SK-N-SH treated with all-trans-retinoic acid at 6 μM for 48 hours (cell line): ENCODE results near the gene YIPF1.

Source experiments
- ARNTL ChIP-seq: fragments of 450-650 bp; formaldehyde crosslinking; IDR thresholded peaks from 2 replicates; pipeline ENCODE4 v1.5.0; 2020; ENCODE audit warnings: low read depth, mild to moderate bottlenecking, moderate library complexity, borderline replicate concordance
- ESRRG ChIP-seq: fragments of 250-450 bp; sonication (Bioruptor Pico); IDR thresholded peaks from 2 replicates; pipeline ENCODE4 v1.6.1; 2021; ENCODE audit warnings: mild to moderate bottlenecking
- PPARA ChIP-seq: fragments of 250-450 bp; sonication (Bioruptor Pico); IDR thresholded peaks from 2 replicates; pipeline ENCODE4 v1.5.0; 2020; ENCODE audit warnings: mild to moderate bottlenecking, borderline replicate concordance
- RARB ChIP-seq: fragments of 250-450 bp; sonication (Bioruptor Pico); IDR thresholded peaks from 2 replicates; pipeline ENCODE4 v1.8.0; 2021; ENCODE audit warnings: mild to moderate bottlenecking, moderate library complexity
- ZC3H10 ChIP-seq: fragments of 250-450 bp; sonication (Bioruptor Pico); IDR thresholded peaks from 2 replicates; pipeline ENCODE4 v1.5.1; 2021; ENCODE audit warnings: mild to moderate bottlenecking, moderate library complexity
- ZFP3 ChIP-seq: fragments of 250-450 bp; sonication (Bioruptor Pico); IDR thresholded peaks from 2 replicates; pipeline ENCODE4 v1.5.0; 2020; ENCODE audit warnings: mild to moderate bottlenecking, moderate library complexity
- TF ChIP-seq, protein P1 (sequence below): fragments of 250-450 bp; sonication (Bioruptor Pico); IDR thresholded peaks from 2 replicates; pipeline ENCODE4 v1.8.0; 2020; ENCODE audit warnings: mild to moderate bottlenecking, moderate library complexity, borderline replicate concordance

DNA sequence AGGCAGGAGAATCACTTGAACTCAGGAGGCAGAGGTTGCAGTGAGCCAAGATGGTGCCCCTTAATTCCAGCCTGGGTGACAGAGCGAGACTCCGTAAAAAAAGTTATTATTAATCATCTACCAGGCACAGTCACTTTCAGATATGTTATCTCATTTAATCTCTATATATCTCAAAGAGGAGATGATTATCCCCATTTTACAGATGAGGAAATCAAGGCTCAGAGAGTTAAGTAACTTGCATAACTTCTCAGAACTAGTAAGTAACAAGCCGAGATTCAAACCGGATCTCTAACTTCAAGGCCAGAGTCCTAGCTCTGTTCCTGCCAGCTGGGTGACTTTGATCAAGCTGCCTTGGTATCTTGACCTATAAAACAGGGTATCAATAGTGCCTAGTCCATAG is 21.8 kb upstream of the YIPF1 start:
- no peak for TF ChIP-seq ZC3H10 (CRISPR knock-in tag)
- TF ChIP-seq, protein P1, sequence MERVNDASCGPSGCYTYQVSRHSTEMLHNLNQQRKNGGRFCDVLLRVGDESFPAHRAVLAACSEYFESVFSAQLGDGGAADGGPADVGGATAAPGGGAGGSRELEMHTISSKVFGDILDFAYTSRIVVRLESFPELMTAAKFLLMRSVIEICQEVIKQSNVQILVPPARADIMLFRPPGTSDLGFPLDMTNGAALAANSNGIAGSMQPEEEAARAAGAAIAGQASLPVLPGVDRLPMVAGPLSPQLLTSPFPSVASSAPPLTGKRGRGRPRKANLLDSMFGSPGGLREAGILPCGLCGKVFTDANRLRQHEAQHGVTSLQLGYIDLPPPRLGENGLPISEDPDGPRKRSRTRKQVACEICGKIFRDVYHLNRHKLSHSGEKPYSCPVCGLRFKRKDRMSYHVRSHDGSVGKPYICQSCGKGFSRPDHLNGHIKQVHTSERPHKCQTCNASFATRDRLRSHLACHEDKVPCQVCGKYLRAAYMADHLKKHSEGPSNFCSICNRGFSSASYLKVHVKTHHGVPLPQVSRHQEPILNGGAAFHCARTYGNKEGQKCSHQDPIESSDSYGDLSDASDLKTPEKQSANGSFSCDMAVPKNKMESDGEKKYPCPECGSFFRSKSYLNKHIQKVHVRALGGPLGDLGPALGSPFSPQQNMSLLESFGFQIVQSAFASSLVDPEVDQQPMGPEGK (CRISPR knock-in tag), result no peak
- no peak for TF ChIP-seq ZFP3 (CRISPR knock-in tag)
- TF ChIP-seq ARNTL (CRISPR knock-in tag), result no peak
- no peak for TF ChIP-seq ESRRG
- no peak for TF ChIP-seq RARB
- TF ChIP-seq PPARA (CRISPR knock-in tag), result no peak
